Adrenal gland (tissue), 5 donors: Measurements from ENCODE around the gene SLC16A2.

Experiments
- POLR2A ChIP-seq, 2 donors: fragments of 450-650 bp; IDR thresholded peaks; one replicate each; pipeline ENCODE4 v1.6.1; 2017; ENCODE audit warnings: antibody characterized with exemption in 2 of 2, mild to moderate bottlenecking in 2 of 2, moderate library complexity in 1 of 2
- TF ChIP-seq, protein P1 (sequence below), 6 experiments: fragments of 450-650 bp in 4 of 6; fragments of 200-600 bp in 2 of 6; sonication (generic) in 1 of 6; IDR thresholded peaks; 1 replicate in 5 of 6; 2 replicates in 1 of 6; pipeline versions ENCODE4 v1.5.1 to v1.8.0; 2016 to 2021; ENCODE audit warnings: antibody characterized with exemption in 6 of 6, mild to moderate bottlenecking in 2 of 6, moderate library complexity in 1 of 6
- donor health status: DM: no; HTN: no; CAD: no.

DNA sequence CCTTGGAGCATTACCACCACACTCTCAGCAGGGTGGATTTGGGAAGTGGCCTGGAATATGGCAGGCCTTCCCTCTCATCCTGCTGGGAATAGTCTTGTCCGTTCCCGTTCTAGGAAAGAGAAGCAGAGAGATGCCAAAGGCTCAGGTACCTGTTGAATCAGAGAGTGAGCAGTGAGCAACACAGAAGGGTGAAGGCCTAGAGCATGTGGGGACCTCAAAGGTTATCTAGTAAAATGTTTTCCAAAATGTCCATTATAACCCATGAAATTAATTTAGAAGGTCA lies 30.8 kb downstream of the SLC16A2 start:
- TF ChIP-seq, protein P1, sequence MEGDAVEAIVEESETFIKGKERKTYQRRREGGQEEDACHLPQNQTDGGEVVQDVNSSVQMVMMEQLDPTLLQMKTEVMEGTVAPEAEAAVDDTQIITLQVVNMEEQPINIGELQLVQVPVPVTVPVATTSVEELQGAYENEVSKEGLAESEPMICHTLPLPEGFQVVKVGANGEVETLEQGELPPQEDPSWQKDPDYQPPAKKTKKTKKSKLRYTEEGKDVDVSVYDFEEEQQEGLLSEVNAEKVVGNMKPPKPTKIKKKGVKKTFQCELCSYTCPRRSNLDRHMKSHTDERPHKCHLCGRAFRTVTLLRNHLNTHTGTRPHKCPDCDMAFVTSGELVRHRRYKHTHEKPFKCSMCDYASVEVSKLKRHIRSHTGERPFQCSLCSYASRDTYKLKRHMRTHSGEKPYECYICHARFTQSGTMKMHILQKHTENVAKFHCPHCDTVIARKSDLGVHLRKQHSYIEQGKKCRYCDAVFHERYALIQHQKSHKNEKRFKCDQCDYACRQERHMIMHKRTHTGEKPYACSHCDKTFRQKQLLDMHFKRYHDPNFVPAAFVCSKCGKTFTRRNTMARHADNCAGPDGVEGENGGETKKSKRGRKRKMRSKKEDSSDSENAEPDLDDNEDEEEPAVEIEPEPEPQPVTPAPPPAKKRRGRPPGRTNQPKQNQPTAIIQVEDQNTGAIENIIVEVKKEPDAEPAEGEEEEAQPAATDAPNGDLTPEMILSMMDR (IDR thresholded peaks at IDR 0.05): no peak
- no peak for TF ChIP-seq POLR2A (IDR thresholded peaks at IDR 0.05)
